Ammon's horn (tissue), 1 donor: ENCODE measurements around the gene PHKA2.

ENCODE experiments used
- DNase-seq: peaks from one replicate; pipeline ENCODE4 v3.0.0-alpha.2; 2016; ENCODE audit warnings: low spot score

Gene PHKA2

DNA sequence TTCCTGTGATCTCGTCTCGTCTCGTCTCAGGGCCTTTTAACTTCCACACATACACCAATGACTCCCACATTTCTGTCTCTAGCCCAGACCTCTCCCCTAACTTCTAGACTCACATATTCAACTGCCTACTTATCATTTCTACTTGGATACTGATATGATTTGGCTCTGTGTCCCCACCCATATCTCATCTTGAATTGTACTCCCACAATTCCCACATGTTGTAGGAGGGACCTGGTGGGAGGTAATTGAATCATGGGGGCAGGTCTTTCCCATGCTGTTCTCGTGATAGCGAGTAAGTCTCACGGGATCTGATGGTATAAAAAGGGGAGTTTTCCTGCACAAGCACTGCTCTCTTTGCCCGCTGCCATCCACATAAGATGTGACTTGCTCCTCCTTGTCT is 8.9 kb downstream of the PHKA2 start:
- DNase-seq, result no peak

DNA sequence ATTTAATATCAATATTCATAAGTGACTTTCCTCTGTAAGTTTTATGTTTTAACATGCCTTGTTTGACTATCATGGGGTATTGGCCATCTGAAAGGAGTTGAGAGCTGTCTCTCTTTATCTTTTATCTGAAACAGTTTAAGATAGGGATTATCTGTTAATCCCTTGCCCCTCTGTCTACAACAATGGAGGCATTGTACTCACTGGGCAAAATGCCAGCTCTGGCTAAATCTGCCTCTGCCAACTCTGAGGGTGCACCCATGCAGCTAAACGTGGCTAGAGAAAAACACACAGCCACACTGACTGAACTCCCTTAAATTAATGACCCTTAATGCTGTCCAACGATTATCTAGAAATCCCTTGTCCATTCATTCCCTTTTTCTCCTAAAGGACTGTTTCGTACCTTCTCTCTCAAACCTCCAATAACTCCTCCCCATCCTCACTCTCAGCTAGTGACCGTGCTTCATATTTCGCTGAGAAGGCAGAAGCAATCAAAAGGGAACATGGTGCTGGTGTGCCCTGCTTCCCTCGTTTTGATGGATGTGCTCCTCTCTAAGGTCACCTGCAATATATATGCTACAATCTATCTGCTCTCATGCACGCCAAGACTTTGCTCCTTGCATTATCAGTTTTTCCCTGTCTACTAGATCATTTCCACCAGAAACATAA is 10.3 kb downstream of the PHKA2 start:
- DNase-seq, result no peak

DNA sequence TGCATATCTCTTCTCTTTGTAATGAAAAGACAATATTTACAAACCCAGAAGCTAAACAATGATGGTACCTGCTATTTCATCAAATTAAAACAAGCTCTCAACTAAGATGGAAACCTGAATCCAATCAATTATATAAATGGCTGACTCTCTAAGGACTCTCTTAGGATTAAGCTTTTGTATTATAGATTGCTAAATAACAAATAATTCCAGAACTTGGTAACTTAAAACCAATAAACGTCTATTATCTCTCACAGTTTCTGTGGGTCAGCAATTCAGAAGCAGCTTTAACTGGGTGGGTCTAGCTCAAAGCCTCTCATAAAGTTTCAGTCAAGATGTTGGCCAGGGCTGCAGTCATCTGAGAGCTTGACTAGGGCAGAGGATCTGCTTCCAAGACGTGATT is 12.4 kb downstream of the PHKA2 start:
- DNase-seq, result no peak

DNA sequence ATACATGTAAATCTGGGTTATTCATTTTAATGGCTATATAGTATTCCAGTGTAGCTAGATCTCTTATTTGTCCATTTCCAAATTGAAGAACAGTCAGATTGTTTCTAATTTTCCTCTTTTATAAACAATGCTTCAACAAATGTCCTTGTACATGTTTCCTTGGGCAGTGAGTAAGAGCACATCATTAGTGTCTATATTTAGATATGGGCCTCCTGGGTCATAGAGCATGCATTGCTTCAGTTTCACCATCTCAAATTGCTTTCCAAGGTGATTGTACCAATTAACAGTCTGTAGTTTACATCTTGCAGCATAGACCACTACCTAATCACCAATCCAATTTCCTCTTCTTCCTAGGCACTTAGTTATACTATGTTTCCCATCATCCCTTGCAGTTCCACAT is 13.4 kb downstream of the PHKA2 start:
- no peak for DNase-seq

DNA sequence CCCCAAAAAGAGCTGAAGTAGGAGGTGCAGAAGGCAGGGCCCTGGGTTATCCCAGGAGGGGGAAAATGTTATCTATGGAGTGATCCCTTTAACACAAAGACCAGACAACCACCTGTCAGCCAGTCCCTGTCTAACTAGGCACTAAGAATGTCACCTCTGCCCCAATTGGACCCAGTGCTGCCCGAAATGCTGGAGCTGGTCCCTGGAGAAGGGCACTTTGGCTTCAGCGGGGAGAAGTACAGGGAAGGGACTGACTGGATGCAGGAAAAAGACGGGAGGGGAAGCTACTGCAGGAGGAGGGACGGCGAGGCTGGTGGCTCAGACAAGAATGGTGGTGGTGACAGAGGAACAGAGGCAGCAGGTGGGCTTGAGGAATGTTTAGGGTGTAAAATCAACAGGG is 17.3 kb downstream of the PHKA2 start:
- DNase-seq, result no peak

DNA sequence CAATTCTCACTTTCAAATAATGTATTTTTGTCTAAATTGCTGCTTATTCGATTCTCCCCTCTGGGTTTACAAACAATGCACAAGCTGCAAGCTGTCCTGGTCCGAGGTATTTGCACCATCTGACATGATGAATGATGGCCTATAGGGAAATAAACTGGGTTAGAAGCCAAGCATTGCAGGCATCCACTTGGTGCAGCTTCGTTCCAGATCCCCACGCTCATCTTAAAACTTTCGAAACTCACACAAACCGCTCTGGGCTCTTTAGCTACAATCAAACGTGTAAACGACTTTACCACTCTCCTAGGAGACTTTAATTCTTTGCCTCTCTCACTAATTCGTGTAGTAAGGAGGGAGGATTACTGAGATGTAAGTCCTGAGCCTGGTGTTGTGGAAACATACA is 19.0 kb downstream of the PHKA2 start:
- DNase-seq, result no peak

DNA sequence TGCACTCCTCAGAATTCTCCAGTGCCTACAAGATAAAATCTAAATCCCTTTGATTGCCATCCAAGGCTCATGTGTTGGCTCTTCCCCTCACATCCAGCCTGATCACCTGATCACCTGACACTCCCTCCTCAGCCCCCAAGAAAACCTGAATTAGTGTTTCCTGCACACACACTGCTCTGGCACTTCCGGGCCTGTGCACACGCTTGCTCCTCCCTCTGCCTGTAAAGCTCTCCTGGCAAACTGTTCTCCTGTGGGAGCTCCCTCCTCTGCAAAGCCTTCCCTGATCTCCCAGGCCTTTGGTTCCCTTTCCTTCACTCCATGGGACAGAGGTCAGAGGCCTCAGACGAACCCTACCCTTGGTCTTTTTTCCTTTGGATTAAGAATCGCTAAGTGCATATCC is 19.9 kb downstream of the PHKA2 start:
- DNase-seq, result no peak

DNA sequence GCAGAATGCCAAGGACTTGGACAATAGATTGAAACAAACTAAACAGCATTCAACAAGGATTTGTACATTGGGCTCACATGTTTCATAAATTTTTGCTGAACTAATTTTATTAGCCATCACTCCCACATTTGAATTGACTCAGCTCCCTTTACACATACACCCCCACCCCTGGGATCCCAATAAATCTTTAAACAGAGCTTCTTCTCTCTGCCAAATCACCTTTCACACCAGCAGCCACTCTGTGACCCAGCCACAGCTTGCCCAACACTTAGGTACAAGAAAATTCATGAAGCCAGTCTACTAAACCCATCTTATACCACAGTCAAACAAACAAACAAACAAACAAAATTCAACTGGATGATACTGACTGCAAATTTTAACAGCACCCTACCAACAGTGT is 21.6 kb downstream of the PHKA2 start:
- DNase-seq, result no peak

DNA sequence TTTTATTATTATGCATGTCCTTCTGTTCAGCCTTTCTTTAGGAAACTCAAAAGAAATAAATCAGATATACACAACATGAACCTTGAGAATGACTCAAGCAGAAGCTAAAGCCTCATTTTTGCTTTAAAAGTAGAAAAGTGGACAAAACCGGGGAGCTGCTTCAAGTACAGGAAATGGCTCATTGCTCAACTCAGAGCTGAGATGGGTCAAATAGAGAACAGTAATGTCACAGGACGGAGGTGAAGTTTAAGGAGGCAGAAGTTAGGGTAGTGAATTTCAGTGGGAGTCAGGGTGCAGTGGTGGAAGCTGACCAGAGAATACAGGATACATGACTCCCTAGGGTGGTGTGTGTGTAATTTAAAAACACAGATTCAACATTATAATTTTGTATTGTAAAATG is 22.2 kb downstream of the PHKA2 start:
- DNase-seq, result no peak

DNA sequence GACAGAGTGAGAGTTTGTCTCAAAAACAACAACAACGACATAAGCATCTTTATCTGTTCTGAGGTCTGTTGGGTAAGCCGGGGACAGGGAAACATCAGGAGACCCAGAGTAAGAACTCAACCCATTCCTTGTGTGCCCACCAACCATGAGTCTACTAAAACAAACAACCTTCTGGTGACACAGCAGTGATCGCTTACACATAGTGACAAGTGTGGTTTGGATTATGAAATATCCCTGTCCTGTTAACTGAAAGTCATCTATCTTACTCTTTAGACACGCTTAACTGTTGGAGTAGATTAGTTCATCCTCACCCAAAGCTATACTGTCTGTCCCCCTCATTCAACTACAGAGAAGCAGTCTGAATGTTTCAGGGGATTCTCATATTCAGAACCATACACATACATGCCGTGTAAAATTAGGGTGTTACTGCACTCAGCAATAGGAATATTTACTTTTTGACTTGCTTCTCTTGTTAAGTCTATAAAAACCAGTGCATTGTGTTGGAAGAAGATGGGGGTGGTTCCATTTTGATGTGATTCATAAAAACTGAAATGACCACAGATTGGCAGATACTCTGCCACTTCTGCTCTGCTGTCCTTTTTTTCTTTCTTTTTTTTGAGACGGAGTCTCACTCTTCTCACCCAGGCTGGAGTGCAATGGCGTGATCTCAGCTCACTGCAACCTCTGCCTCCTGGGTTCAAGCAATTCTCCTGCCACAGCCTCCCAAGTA is 27.4 kb downstream of the PHKA2 start:
- no peak for DNase-seq

DNA sequence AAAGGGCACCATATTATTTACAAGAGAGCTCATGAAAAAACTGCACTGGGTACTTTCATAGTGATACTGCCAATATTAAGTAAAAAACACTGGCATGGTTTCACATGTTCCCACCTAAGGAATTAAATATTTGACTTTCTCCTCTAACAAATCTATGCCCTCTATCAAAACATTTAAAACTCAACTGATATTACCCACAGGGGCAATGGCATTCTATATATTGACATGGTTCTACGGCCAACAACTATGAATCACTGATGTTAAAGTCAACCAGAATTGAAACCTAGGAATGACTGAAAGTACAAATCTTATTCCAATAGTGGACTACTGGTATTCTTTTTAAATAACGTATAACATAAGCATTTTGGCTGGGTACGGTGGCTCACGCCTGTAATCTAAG is 28.2 kb downstream of the PHKA2 start:
- no peak for DNase-seq

DNA sequence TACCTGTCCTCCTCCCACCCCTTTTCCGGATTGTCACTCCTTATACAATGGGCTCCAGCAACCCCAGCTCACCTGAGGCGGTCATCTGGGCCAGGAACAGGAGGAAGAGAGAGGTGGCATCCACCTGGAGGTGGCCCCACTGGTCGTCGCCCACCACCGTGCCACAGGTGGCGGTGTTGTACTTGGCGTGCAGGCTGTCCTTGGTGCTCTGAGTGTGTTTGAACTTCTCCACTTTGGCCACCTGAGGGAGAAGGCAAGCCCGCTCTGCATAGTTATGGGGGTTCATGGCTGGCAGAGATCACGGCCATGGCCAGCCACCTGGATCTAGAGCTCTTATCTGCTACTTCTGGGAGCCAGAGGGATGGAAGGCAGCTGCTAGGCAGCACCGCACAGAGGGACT is 32.9 kb downstream of the PHKA2 start:
- DNase-seq, result no peak

DNA sequence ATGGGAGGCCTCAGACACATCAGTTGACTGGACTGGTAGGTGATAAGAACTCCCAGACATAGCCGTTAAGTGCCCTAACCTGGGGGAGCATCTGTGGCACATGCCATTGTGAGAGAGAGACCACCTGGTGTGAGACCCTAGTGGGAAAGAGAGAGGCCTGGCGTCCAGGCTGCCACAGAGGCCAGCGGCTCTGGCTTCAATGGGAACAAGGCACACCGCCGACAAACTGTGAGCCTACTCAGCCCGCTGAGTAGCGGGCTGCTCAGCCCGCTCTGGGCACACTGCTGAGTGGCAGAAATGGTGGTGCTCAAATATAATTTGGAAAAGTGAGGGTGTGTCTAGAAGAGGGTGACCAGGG is 34.0 kb downstream of the PHKA2 start:
- no peak for DNase-seq

DNA sequence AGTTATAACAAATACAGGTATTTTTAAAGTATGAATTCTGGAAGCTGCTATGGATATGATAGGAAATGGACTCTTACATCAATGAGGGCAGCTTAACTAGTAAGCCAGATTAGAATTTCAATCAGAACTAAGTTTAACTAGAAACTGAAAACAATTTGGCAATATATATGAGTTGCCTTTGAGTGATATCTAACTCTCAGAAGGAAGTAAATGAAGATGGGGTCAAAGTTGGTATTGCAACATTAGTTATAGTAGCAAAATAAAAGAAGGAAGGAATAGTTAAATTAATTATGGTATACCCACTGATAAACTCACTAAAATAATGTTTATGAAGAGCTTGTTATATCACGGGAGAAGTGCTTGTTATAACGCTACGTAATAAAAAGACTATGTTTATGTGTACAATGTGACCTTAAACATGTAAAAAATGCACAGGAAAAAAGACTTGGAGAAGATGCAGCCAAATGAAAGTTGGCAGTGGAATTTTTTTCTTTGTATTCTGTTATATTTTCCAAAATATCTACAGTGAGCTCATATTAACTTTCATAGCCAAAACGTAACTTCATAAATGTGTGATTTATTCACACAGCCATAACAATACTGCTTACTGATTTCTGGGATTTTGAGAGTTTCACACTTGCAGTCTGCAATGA is 34.5 kb downstream of the PHKA2 start:
- no peak for DNase-seq

DNA sequence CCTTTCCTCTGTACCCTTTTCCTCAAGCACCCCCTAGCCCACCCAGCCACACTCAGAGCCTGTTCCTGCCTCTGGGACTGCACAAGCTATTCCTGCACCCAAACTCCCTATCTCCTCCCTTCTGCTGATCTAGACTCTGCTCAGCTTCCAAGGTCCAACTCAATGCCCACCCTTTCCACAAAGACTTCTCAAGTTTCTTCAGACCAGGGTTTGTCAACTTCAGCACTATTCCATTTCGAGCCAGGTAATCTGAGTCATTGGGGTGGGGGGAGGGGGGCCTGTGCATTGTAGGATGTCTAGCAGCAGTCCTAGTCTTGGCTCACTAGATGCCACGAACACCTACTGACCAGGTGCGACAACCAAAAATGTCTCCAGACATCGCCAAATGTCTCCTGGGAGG is 37.3 kb downstream of the PHKA2 start:
- no peak for DNase-seq

DNA sequence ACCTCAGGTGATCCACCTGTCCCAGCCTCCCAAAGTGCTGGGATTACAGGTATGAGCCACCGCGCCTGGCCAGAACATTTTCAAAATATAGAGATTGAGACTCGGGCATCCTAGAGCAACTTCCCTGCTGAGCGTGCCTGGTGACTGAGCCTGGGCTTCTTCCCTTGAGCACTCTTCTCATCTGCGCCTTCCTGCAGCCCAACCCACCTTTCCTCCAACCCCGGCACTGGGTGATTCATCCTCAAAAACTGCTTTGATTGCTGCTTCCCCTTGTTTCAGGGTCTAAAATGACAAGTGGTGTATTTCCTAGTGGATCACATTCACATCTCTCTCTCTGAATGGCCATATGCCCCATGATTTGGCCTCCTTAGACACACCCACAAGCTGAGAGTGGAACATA is 37.8 kb downstream of the PHKA2 start:
- no peak for DNase-seq

DNA sequence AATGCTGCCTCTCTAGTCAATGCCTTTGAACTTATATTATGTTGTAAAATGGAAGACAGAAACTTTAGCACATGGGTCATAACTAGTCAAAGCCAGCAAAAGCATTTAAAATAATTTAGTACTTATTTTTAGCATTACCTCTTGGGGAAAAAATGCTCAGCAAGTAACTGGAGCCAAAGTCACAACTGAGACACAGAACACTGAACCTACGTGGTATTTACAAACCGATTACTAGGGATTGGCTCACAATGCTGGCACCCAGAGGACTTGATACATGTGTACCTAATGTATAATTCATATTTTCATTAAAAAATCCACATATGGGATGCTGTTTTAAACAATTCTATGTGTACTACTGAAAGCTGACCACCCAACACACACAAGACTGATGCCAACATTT is 38.4 kb downstream of the PHKA2 start:
- DNase-seq, result no peak

DNA sequence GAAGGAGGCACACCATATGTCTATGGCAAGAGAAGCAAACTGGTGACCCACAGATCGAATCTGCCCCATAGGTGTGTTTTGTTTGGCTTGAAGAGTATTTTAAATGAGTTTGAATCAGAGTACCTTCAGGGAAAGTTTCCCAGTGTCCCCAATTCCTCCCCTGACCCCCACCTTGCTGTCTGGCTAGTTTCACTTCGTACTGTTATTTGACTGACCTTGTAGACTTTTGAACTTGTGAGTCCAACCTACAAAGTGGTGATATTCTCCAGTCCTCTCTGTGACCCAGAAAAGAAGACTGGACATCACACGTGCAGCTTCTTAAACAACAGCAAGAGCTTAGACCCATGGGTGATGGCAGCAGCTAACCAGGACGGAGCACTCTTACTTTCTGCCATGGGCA is 39.4 kb downstream of the PHKA2 start:
- DNase-seq, result no peak

DNA sequence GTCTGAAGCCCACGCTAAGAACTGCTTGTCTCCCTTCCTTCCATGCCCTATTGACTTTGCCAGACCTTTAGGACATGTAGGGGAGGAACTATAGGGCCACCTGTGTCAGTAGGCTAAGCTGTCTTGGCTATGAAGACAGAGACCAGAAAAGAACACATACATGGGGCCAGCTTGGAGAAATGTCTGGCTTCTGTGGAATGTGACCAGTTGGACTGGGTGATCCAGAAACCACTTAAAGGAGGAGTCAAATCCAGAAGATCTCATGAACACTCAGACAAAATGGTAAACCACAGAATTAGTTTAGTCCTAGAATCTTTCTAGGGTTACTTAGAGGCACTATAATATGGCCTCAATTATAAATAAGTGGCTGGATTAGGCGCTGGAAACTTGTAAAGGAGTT is 42.0 kb downstream of the PHKA2 start:
- no peak for DNase-seq

DNA sequence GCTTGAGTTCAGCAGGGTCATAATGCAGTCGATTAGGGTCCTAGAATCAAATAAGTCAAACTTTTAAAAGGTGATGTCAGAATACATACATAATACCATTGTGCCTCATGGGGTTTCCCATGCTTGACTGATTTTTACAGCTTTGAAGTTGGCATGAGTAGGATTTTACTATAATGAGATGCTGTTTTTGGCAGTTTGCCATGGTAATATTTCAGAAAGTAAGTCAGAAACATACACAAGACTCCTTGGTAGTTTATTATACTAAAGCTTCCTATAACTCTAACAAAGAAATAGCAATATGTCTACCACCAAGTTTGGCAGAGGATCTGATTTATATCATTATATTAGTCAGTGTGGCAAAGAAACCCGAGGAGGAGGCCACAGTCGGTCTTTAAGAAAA is 45.2 kb downstream of the PHKA2 start:
- DNase-seq, result no peak

DNA sequence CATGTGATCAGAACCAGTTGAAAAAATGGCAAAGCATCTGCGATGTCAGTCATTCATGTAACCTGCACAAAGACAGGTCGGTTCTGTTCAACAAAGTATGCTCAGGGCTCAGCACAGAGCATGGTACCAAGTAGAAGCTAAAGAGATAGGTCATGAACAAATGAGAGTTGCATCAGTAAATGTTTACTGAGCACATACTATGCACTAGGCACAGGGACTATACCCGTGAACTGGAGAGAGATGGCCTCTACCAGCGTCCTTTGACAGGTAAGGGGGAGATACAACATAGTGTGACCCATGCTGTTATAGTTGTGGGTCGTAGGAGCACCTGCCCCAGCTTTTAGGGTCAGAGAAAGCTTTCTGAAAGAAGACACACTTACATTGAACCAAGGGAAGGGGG is 46.7 kb downstream of the PHKA2 start:
- DNase-seq, result no peak

DNA sequence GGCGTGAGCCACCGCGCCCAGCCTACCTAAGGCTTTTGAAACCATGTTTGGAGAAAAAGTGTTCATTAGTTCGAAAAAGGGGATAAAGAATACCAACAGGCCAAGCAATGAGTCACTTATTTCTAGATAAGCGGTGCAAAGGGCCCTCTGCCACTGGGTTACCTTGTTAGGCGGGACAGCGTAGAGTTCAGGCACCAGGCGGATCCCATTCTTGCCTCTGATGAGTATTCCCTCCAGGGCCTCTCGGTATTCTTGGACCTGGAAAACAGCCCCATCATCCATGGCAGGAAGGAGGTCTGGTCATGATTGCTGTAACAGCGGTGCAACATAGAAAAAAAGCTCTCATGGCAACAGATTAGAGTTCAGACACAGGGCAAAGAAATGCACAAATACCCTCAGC is 48.0 kb downstream of the PHKA2 start:
- DNase-seq, result no peak

DNA sequence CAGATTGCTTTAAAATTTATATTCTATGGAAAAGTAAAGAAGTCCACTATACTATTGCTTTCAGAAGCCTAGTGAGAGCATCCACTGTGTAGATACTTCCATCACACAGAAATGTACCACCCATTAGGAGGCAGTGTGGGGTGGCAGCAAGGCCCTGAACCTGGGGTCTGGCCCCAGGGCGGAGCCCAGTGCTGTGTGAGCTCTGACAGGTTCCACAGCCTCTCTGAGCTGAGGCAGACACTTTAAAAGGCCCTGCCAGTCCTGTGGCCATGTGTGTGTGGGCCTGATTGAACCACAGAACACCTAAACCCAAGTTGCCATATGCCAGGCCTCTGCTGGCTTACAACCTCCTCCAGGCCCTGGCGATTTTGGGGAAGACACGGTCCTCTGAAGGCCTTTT is 49.2 kb downstream of the PHKA2 start:
- DNase-seq, result no peak

DNA sequence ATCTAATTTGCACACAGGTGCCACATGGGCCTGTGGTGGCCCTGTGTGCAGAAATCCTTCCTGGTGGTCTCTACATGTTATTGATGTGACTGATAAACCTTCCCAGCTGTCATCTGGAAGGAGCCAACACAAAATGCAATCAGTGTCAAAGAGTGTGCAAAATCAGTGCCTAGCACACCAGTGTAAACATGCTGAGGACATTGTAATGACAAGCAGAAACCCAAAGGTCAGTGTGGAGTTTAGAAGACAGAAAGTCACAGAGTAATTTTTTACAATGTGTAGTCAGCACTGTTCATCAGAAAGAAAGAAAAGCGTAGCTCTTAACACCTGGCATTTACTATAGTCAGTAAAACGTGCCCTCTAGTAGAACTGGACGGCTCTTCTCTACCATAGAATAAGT is 50.3 kb downstream of the PHKA2 start:
- DNase-seq, result no peak
